GM21390 (cell line): ENCODE measurements around the gene SPSB2.
"Not testable (repeated sequence)": the region's sequence is repeated elsewhere in the genome, so short reads cannot be mapped to it uniquely, and the experiment has no call there.

Experiments
- ATAC-seq: cut with Tn5 transposase; IDR thresholded peaks from one replicate; pipeline ENCODE4 v1.9.1; 2021; ENCODE audit not compliant: unreplicated experiment

SPSB2 gene

GRCh38 chr12:6903722-6904121 is 30.6 kb upstream of the SPSB2 start:
- no peak for ATAC-seq

- ATAC-seq = no peak
These were observed 29.3 kb upstream of the SPSB2 start for GRCh38 chr12:6902448-6902847.

DNA sequence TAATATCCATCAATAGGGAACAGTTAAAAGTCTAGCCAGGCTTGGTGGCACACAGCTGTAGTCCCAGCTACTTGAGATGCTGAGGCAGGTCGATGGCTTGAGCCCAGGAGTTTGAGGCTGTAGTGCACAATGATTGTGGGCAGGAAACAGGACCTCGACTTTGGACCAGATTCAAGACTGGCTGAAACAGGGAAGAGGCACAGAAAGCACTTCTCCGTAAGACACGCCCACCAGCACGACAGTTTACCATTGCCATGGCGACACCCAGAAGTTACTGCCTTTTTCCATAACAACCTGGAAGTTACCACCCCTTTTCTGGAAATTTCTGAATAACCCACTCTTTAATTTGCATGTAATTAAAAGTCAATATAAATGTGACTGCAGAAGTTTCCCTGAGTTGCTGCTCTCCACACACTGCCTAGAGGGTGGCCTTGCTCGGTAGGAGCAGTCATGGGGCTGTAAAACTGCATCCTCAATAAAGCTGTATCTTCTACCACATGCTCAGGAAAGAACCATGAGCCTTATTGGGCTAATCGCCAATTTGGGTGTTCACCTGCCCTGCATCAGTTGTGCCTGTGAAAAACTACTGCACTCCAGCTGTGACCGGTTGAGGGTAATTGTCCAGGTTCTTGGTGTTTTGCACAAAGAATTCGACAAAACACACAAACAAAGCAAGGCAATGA is 26.9 kb upstream of the SPSB2 start:
- ATAC-seq = no peak

- ATAC-seq = no peak
These were observed 26.3 kb upstream of the SPSB2 start for GRCh38 chr12:6899427-6899826.

GRCh38 chr12:6896846-6897435 is 23.8 kb upstream of the SPSB2 start:
- no peak for ATAC-seq

DNA sequence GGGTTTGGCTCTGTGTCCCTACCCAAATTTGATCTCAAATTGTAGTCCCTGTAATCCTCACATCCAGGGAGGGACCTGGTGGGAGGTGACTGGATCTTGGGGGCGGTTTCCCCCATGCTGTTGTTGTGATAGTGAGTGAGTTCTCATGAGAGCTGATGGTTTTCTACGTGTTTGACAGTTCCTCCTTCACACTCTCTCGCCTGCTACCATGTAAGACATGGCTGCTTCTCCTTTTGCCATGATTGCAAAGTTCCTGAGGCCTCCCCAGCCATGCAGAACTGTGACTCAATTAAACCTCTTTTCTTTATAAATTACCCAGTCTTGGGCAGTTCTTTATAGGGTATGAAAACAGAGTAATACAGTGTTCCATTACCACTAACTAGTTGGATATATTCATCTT is 21.2 kb upstream of the SPSB2 start:
- ATAC-seq = no peak

DNA sequence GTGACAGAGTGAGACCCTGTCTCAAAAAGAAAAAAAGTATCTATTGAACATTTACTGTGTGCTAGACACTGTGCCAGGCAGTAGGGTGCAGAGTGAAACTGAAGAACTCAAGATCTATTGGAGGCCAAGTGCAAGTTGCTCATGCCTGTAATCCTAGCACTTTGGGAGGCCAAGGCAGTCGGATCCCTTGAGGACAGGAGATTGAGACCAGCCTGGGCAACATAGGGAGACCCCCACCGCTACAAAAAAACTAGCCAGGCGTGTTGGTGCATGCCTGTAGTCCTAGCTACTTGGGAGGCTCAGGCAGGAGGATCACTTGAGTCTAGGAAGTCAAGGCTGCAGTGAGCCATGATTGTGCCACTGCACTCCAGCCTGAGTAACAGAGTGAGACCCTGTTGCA is 19.6 kb upstream of the SPSB2 start:
- not testable (repeated sequence) for ATAC-seq

GRCh38 chr12:6891646-6892001 is 18.5 kb upstream of the SPSB2 start:
- ATAC-seq = no peak

DNA sequence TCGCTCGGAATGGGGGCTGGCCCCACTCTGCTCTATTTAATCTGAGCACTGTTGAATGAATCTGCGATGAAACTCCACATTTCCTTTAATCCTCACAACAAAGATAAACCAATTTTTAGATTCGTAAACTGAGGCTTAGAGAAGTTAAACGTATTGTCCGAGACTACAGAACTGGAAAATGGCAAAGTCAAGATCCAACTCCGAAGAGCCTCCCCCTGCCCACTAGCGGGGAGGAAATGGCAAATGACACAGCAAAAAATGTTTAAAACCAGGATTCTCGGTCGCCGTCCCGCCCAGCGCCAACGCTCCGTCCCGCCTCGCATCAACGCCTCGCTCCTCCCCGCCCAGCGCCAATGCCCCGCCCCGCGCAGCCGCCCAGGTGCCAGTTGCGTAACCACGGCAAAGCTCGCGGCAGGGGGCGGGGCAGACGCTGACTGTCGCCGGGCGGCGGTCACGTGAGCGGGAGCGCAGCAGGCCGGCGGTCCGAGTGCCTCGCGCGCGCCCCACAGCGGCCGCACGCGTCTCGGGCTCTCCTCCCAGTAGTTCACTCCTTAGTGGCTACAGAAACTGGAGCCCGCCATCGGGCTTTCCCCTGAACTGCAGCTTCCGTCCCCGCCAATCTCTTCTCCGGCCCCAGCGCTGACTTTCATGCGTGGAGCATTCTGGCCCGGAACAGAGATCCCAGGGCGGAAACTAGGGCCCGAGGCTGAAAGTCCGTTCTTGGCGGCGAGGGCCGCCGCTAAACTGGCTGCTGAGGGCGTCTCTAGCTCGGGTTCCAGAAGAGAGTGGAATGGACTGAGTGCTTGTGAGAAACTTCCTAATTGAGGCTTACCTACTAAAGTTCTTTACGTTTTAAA is 17.9 kb upstream of the SPSB2 start:
- peak; percentile 91 for ATAC-seq

- not testable (repeated sequence) for ATAC-seq
These were observed 16.9 kb upstream of the SPSB2 start for GRCh38 chr12:6889775-6890573.

DNA sequence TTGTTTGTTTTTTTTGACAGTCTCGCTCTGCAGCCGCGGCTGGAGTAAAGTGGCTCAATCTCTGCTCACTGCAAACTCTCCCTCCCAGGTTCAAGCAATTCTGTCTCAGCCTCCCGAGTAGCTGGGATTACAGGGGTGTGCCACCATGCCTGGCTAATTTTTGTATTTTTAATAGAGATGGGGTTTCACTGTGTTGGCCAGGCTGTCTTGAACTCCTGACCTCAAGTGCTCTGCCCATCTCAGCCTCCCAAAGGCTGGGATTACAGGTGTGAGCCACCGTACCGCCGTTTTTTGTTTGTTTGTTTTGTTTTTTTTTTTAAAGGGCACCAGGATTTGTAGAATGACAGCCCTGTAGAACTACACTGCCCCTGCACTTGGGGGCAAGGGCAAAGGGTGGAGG is 15.7 kb upstream of the SPSB2 start:
- not testable (repeated sequence) for ATAC-seq

DNA sequence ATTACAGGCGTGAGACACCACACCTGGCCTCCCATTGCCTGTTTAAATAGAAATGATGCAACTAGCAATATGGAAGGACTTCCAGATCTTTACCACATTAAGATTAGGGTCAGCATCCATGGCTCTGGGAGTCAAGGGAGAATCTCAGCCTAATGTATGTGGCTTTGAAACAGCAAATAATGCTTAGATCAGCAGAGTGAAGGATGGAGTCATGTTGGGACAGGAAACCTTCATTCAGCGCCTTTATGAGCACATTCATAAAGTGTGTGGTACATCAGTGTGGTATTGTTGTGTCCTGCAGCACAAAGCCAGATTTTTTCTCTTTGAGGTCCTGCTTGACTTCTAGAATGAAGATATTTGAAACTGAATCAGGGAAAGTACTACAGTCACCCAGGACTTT is 15.3 kb upstream of the SPSB2 start:
- no peak for ATAC-seq

- no peak for ATAC-seq
These were observed 14.4 kb upstream of the SPSB2 start for GRCh38 chr12:6887460-6887859.

DNA sequence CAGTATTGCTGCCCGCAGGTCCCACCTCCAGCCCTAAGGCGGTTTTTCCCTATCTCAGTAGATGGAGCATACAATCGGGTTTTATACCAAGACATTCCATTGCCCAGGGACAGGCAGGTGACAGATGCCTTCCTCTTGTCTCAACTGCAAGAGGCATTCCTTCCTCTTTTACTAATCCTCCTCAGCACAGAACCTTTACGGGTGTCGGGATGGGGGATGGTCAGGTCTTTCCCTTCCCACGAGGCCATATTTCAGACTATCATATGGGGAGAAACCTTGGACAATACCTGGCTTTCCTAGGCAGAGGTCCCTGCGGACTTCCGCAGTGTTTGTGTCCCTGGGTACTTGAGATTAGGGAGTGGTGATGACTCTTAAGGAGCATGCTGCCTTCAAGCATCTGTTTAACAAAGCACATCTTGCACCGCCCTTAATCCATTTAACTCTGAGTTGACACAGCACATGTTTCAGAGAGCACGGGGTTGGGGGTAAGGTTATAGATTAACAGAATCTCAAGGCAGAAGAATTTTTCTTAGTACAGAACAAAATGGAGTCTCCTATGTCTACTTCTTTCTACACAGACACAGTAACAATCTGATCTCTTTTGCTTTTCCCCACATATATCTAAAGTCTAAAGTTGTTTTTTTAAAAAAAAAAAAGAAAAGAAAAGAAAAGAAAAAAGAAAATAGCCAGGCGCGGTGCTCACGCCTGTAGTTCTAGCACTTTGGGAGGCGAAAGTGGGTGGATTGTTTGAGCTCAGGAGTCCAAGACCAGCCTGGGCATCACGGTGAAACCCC is 13.3 kb upstream of the SPSB2 start:
- not testable (repeated sequence) for ATAC-seq

DNA sequence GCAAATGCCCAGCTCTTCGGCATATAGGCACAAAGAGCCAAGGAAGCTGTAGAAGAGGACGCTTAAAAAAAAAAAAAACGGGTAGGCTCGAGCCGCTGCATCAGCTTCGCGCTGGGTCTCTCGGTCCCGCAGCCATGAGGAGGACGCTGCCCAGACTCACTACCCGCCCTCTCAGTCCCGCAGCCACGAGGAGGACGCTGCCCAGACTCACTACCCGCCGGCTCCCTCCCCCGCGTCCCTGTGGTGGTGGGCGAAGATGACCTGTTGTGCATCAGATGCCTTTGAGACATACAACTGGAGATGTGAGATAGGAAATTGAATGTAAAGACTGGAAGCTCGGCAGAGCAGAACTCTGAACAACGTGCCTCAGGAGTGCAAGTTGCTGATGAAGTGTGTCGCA is 11.4 kb upstream of the SPSB2 start:
- no peak for ATAC-seq

DNA sequence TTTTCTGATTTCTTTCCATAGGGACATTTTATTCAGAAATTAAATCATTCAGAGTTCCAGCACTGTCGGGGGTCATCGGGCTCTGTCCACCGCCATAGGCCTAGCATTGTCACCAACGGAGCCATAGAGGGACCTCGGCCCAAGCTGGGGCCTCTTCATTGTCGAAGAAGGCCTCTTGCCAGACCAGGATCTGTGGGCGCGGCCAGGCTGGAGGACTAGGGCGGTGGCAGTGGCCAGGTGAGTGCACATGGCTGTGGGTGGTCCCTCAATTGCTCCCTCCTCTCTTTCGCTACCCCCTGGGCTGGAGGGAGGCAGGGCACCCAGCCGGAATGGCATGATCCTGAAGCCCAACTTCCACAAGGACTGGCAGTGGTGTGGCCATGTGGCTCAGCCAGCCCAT is 10.6 kb upstream of the SPSB2 start:
- no peak for ATAC-seq

GRCh38 chr12:6883252-6883651 is 10.1 kb upstream of the SPSB2 start:
- ATAC-seq = no peak

GRCh38 chr12:6879824-6880223 is 6.7 kb upstream of the SPSB2 start:
- ATAC-seq = not testable (repeated sequence)

- ATAC-seq = not testable (repeated sequence)
These were observed 889 bp upstream of the SPSB2 start for GRCh38 chr12:6874015-6874368.
